ENCODE data around the gene BCAR3.

The BCAR3 gene

DNA sequence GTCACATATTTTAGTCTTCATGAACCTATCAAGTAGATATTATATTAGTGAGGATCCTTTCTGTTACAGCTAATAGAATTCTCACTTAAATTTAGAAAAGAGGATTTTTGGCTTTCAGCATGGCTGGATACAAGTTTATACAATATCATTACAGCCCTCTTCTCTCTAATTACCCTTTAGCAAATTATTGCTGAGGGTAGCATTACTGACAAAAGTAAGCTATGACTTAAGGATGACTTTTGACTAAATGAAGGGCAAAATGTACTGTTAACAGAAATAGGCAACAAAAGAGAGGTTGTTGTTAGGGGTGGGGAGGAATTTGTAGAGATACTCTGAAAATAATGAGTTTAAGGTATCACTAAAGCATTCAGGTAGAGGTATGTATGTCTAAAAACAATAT is 148.0 kb downstream of the BCAR3 start:
- TF ChIP-seq GATA3 (IDR thresholded peaks at IDR 0.05; ENCODE audit: low read depth, low read length) (no peak), GATA2 (IDR thresholded peaks at IDR 0.05; ENCODE audit: low read depth, low read length) (no peak)

DNA sequence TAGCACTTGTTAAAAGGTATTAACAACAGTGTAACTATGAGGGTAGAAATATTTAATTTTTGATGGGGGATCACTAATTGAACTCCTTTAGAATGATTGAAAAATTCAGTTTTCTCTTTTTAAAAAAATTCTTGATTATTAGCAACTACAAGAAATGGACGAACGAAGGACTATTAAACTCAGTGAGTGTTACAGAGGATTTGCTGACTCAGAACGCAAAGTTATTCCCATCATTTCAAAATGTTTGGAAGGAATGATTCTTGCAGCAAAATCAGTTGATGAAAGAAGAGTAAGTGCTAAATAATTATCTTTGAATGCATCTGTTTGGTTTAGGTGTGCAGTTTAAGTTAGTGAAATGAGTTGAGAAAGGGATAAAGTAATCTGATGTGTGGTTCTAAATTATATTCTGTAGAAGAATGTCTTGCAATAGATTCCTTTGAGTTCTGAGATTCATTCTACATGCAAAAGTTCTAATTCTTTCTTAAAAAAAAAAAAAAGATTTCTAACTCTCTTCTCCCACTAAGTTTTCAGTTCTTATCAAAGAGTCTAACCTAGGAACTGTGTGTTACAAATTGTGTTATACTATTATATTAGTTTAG is 148.8 kb downstream of the BCAR3 start:
- TF ChIP-seq GATA2 (IDR thresholded peaks at IDR 0.05; ENCODE audit: low read depth, low read length) (no peak), GATA3 (IDR thresholded peaks at IDR 0.05; ENCODE audit: low read depth, low read length) (no peak)

DNA sequence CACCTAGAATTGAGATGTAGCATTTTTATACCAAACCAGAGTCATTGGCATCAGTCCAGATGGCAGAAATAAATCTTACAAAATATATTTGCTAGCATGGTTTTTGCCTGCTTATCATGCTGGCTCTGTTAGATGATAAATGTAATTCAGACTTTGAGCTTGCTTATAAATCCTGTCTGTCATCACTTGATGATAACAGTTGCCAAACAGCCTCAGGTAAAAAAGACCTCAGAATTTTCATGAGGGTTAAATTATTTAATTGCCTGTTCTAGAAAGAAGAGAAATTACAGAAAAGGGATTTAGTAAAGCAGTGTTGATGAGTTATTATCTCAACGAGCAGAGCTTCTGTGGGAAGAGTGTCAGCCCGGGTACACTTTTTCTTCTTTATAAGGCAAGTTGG is 150.4 kb downstream of the BCAR3 start:
- TF ChIP-seq GATA3 (IDR thresholded peaks at IDR 0.05; ENCODE audit: low read depth, low read length) (0 out of 2 replicates have a peak, but pooled peaks have one; percentile 48), GATA2 (IDR thresholded peaks at IDR 0.05; ENCODE audit: low read depth, low read length) (peak; percentile 71)

DNA sequence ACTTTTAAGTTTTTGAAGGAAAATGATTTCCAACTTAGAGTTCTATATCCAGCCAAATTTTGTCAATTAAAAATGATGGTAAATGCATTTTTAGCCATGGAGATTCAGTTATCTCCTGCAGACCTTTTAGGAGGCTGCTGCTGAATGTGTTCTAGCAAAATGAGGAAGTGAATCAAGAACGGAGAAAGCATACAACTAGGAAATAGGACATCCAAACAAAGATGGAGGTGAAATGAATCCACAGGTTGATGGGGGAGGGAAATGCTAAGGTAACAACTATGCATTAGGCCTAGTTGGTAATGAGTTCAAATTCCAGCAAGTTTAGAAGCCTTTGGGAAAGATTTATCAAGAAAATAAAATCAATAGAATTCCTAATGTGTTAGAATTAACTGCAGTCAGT is 153.2 kb downstream of the BCAR3 start:
- TF ChIP-seq GATA2 (IDR thresholded peaks at IDR 0.05; ENCODE audit: low read depth, low read length) (no peak), GATA3 (IDR thresholded peaks at IDR 0.05; ENCODE audit: low read depth, low read length) (no peak)

DNA sequence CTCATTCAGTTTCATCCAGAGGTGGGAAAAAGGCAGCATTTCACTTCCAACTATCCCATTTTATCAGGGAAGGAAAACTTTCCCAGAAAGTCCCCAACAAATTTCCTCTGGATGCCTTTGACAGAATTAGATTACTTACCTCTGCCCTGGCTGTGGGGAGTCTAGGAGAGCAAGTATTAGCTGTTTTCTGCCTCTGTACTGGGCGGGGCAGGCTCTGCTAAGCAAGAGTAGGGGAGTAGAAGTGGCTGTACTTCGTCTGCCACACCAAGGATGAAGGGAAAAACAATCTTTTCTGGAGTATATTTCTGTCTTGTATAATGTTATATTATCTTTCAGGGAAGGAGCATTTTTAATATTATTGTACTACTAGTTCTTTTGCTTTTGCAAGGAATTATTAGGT is 155.2 kb downstream of the BCAR3 start:
- TF ChIP-seq GATA2 (IDR thresholded peaks at IDR 0.05; ENCODE audit: low read depth, low read length) (no peak), GATA3 (IDR thresholded peaks at IDR 0.05; ENCODE audit: low read depth, low read length) (no peak)

DNA sequence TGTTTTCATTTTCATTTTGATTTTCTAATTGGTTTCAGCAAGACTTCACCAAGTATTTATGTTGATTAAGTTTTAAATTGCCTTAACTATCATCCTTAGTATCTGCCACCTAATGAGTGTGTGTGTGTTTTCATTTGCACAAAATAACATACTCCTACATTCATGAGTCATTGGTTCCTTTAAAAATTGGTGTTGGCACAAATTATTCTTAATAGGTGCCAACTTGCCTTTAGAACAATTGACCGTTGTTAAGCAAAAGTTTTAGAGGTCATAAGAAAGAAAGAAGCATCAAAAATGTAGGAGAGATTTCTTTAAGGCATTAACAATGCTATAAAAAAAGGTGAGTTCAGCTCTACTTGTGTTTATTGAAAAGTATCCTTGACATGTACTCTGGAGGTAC is 156.2 kb downstream of the BCAR3 start:
- TF ChIP-seq GATA3 (IDR thresholded peaks at IDR 0.05; ENCODE audit: low read depth, low read length) (no peak), GATA2 (IDR thresholded peaks at IDR 0.05; ENCODE audit: low read depth, low read length) (no peak)

DNA sequence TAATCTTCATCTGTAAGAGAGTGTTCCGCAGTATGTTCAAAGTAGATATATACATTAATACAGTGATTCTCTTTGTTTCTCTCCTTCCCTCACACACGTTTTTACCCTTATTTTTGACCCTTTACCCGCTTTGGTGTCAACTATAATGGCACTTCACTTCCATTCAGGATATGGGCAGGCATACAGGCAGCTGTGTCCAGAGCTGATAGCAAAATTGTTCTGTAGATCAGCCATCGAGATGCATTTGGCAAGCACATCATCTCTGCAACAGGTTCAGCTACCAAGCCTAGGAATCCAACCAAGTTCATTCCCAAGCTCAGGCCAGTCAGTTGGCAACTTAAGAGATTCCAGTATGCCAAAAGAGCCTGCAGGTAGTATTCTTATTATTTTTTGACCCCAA is 158.9 kb downstream of the BCAR3 start:
- TF ChIP-seq GATA2 (IDR thresholded peaks at IDR 0.05; ENCODE audit: low read depth, low read length) = no peak
- no peak for TF ChIP-seq GATA3 (IDR thresholded peaks at IDR 0.05; ENCODE audit: low read depth, low read length)

DNA sequence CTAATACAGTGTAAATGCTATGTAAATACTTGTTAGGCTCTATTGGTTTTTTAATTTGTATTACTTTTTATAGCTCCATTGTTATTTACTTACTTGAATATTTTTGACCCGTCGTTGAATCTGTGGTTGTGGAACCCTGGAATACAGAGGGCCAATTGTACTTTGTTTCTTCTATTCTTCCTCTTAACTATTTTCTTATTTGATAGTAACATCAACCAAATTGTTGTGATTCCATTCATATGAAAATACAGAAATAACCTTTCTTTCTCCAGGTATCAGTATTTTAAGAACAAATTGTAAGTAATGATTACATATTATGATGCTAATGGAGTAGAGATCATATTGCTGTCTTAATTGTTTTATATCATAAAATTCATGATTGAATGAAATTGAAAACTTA is 160.0 kb downstream of the BCAR3 start:
- no peak for TF ChIP-seq GATA3 (IDR thresholded peaks at IDR 0.05; ENCODE audit: low read depth, low read length)
- no peak for TF ChIP-seq GATA2 (IDR thresholded peaks at IDR 0.05; ENCODE audit: low read depth, low read length)

DNA sequence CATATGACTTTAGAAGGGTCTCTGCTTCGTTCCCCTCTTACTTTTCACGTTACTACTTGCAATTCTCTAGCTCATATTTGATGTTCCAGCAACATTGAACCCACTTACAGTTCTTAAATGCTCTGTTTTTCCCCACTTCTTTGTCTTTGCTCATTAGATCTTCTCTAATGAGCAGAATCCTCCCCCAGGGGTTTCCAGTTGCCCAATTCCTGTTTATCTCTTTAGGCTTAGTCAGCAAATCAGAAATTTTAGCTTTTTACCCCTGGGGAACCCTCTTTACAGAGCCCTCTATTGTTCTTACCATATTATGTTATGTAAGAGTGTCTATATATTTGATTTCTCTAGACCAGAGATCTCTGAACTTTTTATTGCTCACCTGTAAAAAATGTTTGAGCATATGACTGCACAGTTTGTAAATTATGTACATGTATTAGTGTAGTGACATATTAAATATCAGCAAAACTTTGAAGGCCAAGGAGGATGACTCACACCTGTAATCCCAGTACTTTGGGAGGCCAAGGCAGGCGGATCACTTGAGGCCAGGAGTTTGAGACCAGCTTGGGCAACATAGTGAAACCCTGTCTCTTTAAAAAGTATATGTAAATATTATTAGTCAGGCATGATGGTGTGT is 162.3 kb downstream of the BCAR3 start:
- TF ChIP-seq GATA3 (IDR thresholded peaks at IDR 0.05; ENCODE audit: low read depth, low read length) (no peak), GATA2 (IDR thresholded peaks at IDR 0.05; ENCODE audit: low read depth, low read length) (no peak)

DNA sequence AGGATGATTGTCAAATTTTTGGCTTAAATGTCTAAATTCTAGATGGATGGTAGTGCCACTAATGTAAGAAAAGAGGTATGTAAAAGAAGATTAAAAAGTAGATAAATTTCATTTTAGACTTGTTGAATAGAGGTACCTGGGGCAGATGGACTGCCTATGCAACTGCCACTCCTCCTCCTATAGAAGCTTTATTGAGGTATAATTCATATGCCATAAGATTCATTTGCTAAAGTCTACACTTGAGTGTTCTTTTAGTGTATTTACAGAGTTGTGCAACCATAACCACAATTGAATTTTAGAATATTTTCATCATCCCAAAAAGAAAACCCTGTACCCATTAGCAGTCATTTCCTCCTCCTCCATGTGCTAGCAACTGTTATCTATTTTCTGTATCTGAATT is 163.1 kb downstream of the BCAR3 start:
- TF ChIP-seq GATA3 (IDR thresholded peaks at IDR 0.05; ENCODE audit: low read depth, low read length) (no peak), GATA2 (IDR thresholded peaks at IDR 0.05; ENCODE audit: low read depth, low read length) (no peak)

DNA sequence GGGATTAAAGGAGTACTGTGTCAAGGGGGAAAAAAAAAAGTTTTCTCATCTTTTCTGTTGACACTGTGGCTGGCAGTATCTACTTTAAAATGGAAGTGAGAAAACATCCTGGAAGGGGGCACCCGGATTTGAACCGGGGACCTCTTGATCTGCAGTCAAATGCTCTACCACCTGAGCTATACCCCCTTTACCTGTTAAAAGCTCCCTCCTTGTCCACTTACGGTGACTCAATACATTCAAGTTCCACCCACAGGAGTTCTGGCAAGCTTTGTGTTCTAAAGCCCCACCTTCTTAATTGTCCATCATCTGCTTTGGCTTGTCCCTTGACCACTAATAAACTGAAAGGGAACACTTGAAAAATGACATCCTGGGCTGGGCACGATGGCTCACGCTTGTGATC is 165.5 kb downstream of the BCAR3 start:
- TF ChIP-seq GATA2 (IDR thresholded peaks at IDR 0.05; ENCODE audit: low read depth, low read length) = no peak
- no peak for TF ChIP-seq GATA3 (IDR thresholded peaks at IDR 0.05; ENCODE audit: low read depth, low read length)

All from SH-SY5Y (cell line).